ENCODE data around the gene DBNDD2.

DBNDD2 gene

DNA sequence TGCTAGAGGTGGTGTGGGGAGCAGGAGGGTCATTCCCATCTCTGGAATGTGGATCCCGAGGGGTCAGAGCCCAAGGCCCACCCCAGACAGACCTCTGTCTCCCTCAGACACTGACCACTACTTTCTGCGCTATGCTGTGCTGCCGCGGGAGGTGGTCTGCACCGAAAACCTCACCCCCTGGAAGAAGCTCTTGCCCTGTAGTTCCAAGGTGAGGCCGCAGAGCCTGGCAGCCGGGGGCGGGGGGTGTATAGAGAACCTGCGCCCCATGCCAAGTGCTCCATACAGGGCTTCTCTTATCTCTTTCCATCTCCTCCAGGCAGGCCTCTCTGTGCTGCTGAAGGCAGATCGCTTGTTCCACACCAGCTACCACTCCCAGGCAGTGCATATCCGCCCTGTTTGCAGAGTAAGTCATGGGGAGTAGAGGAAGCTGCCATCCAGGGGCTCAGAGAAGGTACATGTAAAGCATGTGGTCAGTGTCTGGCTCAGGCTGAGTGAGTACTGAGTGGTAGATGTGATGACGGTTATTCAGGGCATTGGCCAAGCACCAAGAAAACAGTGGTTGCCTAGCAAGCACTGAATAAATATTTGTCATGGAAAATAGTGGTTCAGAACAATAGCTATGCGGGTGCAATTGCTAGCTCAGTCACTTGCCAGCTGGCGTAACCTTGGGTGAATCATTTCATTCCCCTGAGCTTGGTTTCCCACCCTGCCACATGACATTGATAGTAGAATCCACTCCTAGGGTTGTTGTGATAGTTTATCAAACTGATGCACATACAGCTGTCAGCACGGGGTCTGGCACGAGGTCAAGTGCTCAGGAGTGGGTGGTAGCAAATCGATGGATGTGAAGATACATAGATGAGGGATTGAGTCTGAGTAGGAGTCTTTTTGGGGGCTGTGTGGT, 11.4 kb downstream of the DBNDD2 start:
- DNase-seq, result no peak

DNA sequence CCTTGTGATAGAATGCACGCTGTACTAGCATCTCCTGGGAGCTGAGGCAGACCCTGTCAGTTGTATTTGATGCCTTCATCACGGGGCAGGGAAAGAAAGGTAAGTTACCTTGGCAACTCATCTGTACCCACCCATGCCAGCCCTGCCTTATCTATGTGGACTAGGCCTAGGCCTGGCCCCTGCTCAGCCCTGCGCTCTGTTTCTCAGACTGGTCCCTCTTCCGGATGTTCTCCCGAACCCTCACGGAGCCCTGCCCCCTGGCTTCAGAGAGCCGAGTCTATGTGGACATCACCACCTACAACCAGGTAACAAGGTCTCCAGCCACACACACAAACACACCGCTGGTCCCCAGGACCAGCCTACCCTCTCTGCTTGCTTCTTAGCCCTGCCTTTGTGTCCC, 12.0 kb downstream of the DBNDD2 start:
- DNase-seq, result no peak

DNA sequence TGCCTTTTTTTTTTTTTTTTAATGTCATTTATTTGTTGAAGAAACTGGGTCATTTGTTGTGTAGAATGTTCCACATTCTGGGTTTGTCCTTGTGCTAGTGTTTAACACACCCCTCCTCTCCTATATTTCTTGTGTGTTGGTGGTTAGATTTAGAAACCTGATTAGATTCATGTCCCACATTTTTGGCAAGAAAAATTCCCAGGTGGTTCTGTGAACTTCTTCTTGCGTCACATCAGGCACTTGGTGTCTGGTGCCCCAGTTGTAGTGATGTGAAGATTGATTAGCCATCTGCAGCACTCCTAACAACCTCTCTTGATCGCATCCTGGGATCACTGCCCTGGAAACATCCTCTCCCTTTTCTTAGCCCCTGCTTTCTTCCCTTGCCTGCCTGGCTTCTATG, 15.6 kb downstream of the DBNDD2 start:
- DNase-seq, result no peak

DNA sequence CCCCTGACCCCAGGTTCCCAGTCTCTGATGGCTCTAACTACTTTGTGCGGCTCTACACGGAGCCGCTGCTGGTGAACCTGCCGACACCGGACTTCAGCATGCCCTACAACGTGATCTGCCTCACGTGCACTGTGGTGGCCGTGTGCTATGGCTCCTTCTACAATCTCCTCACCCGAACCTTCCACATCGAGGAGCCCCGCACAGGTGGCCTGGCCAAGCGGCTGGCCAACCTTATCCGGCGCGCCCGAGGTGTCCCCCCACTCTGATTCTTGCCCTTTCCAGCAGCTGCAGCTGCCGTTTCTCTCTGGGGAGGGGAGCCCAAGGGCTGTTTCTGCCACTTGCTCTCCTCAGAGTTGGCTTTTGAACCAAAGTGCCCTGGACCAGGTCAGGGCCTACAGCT, 17.5 kb downstream of the DBNDD2 start:
- DNase-seq, result no peak

DNA sequence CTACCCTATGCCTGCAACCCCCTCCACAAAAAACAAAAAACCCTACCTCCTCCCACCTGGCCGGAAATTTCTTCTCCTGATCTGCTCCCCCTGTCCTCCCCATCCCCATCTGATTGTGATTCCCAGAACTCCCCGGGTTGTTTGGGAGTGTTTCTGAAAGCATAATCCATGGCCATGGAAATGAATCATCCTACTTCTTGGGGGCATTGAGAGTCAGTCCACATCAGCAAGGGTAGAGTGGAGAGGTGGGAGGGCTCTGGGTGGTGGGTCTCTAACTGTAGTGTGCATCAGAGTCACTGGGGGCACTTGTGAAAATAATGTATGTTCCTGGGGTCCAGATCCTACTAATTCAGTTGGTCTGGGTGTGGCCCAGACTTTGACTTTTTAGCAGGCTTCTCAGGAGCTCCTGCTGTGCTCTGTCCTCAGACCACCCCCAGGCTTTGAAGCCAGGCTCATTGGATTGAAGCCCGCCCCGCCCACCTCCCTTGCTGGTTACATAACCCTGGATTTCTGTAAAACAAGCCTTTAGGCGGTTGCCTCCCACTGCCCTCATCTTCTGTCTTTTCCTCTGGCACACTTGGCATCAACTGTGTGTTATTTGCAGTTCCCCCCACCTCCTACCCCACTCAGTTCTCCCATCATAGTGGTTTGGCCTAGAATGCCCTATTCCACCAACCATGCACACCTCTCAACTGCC, 18.4 kb downstream of the DBNDD2 start:
- no peak for DNase-seq

DNA sequence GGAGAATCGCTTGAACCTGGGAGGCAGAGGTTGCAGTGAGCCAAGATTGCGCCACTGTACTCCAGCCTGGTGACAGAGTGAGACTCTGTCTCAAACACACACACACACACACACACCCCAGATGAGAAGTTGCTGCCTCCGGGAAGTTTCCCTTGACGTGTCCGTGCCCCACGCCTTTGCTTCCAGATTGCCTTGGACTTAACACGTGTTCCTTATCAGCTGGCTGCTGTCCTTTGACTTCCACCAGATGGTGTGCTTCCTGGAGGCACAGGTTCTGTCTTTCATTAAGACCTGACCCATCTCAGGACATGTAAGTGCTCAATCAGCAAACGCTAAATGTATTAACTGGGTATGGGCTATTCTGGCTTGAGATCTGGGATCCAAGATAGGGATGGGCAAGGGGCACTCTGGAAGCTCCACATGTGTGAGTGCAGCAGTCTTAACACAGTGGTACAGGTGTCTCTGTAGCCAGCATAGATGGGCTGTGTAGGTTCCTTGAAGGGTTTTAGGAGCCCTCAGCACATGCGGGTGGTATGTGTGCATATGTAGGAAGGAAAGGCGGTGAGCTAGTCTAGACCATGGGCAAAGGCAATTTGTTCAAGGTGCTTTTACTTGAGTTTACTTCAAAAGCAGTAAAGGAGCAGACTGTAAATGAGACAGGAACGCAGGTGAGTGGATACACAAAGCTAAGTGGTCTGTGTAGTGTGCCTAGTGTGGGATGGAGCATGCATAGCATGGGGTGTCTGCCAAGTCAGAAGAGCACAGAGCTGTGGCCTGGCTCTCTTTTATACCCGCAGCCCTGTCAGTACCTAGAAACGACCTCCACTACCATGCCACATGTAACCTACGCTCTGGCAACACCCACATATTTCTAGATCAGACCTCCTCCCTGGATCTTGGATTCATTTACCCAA, 19.4 kb downstream of the DBNDD2 start:
- DNase-seq, result no peak

DNA sequence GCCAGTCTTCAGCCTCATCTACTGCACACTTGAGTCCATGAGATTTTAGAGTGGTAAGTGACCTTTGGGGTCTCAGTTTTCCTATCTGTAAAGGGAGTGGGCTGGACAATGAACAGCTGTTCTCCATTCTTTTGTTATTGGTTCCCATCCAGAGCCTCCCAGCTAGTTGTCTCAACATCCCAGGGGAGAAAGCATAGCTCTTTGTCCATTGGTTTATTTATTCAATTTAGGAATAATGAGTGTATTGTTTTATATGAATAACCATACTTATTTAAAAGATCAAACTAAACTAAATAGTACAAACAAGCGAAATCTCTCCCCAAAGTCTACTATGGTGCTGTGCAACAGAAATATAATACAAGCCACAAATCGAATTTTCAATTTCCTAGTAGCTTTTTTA, 21.5 kb downstream of the DBNDD2 start:
- DNase-seq, result no peak

DNA sequence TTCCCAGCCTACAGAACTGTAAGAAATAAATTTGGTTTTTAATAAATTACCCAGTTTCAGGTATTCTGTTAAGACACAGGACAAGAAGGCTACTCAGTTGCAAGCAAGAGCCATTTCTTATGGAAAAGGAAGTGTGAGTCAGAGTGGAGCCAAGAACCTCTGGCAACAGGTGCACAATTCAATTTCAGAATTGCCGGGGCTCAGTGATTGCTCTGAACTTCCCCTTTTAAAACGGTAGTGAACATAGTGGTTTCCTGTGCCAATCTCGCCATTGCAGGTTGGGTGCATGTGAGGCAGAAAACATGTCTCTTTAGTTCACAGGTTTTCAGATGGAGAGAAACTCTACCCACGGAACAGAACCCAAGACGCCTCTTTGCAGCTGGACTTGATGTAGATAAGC, 24.2 kb downstream of the DBNDD2 start:
- no peak for DNase-seq

DNA sequence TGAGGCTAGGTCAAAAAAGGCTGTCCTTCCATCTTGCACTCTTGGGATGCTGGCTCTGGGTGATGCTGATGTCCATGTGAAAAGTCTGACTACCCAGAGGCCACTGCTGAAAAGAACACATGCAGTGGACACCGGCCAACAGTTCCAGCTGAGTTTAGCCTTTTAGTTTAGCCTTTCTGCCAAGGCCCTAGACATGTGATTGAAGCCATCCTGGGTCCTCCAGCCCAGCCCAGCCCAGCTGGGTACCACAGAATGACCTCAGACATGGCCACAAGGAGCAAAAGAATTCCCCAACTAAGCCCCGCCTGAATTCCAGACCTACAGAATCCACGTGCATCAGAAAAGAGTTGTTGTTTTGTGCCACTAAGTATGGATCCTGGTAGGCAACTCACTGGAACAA, 25.2 kb downstream of the DBNDD2 start:
- DNase-seq, result no peak

DNA sequence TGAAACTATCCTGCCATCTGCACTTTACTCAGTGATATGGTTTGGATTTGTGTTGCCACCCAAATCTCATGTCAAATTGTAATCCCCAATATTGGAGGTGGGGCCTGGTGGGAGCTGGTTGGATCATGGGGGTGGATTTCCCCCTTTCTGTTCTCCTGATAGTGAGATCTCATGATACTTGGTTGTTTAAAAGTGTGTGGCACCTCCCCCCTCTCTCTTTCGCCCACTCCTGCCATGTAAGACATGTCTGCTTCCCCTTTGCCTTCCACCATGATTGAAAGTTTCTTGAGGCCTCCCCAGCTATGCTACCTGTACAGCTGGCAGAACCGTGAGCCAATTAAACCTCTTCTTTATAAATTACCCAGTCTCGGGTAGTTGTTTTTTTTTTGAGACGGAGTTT, 25.9 kb downstream of the DBNDD2 start:
- no peak for DNase-seq

DNA sequence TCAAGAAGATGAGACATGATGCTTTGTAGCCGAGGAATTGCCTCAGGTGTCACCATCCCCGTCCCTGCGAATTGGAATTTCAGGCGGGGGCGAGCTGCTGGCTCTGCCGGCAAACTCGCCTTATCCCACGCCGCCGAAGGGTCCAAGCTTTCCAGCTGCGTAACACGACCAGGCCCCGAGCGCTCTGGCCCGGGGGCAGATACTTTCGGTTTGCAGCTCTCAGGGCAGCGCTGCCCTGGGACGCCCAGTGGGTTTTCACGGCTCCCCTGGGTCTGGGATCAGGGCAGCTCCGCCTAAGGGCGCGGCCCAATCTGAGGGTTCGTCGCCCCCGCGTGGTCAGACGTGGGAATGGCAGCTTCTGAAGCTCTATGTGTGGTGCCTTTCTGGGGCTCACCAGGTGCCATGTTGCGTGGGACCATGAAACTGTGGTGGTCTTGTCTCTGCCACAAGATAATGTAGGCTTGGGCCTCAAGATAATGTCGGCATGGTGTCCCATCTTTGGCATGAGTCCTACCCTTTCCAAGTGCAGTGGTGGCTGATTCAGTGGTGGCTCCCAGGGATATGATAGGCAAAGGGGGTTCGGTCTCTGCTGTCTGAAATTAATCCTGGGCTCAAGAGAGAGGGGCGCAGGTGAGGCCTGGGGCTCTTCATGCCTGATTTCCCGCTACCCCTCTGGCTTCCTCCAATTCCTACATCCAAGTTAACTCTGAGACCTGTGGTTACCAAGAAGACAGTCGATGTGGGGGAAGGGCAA, 28.8 kb downstream of the DBNDD2 start:
- DNase-seq, result peak; percentile 64

DNA sequence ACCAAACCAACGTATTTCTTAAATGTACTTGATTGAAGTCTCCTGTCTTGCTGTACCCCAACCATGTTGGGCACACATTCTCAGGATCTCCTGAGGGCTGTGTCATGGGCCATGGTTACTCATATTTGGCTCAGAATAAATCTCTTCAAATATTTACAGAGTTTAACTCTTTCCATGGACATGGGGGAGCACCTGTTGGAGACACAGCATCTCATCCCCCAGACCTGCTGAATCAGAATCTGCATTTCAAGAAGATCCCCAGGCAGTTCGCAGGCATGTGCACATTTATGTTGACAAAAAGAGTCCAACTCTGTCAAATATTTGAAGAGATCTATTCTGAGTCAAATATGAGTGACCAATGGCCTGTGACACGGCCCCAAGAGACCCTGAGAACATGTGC, 32.3 kb downstream of the DBNDD2 start:
- no peak for DNase-seq

DNA sequence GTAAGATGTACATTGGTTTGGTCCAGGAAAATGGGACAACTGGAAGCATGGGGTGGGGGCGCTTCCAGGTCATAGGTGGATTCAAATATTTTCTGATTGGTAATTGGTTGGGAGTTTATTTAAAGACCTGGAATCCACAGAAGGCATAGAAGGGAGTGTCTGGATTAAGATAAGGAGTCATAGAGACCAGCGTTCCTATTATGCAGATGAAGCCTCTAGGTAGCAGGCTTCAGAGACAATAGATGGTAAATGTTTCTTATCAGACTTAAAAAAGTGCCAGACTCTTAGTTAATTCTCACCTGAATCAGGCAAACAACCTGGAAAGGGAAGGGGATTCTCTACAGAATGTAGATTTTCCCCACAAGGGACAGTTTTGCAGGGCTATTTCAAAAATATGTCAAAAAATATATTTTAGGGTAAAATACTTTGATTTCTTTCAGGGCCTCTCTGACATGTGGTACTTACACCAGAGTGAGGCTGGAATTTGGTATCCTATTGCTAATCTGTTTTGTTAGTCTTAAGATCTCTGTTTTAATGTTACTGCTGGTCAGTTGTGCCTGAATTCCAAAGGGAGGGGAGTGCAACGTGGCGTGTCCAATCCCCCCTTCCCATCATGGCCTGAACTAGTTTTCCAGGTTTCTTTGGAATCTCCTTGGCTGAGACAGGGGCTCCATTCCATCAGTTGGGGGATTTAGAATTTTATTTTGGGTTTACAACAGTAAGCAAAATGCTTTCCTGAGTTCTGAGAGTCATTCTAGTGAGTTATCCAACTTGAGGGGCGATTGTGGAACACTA, 33.0 kb downstream of the DBNDD2 start:
- no peak for DNase-seq

DNA sequence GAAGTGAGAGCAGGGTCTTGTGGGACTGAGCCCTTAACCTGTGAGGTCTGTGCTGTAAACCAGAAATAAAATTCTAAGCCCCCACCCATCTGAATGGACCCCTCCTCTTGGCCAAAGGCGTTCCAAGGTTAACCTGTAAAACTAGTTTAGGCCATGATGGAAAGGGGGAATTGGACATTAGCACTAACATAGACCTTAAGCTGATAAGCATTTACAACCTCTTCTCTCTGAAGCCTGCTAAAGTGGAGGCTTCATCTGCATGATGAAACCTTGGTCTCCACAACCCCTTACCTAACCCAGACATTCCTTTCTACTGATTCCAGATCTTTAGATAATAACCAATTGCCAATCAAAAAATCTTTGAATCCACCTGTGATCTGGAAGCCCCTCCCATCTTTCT, 33.7 kb downstream of the DBNDD2 start:
- DNase-seq, result no peak

DNA sequence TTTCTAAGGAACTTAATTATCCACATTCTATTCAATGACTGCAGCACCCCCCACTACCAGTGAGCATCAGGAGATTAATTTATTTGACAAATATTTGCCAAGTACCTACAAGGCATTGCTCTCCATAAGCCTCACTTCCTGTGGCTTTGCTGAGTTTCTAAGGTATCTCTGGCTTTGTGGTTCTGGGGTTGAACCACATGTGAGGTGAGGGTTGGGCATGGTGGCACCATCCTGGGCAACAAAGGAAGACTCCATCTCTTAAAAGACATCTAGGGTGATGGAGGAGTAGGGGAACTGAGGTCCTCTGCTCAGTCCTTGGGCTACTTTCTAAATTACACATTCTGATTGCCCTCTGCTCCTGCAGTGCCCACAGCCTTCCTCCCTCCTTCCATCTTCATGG, 36.0 kb downstream of the DBNDD2 start:
- DNase-seq, result no peak

DNA sequence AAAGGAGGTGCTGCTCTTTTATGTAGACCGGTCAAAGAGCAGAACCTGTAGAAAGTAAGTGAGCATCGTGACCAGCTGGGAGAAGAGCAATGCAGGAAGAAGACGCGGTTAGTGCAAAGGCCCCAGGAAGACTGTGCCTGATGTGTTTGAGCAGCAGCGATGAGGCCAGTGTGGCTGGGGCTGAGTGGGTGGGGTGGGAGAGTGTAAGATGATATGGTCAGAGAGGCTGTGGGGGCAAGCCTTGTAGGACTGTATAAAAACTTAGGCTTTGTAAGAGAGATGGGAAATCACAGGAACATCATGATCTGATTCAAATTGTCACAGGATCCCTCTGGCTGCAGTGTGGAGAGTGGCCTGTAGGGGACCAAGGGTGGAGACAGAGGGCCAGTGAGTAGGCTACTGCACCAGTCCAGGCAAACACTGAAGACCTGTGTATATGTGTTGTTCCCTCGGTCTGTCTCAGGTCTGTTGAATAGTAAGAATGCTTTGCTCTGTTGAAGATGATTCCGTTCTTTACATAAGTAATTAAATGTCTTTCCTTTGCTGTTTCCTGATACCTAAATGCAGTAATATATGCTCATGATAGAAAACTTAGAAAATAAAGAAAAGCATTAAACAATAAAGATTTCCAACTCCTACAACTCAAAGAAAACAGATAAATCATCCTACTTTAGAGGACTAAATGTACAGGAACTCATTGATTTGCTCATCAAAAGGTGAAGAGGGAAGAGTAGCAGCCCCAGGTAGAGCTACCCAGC, 37.9 kb downstream of the DBNDD2 start:
- DNase-seq, result no peak

DNA sequence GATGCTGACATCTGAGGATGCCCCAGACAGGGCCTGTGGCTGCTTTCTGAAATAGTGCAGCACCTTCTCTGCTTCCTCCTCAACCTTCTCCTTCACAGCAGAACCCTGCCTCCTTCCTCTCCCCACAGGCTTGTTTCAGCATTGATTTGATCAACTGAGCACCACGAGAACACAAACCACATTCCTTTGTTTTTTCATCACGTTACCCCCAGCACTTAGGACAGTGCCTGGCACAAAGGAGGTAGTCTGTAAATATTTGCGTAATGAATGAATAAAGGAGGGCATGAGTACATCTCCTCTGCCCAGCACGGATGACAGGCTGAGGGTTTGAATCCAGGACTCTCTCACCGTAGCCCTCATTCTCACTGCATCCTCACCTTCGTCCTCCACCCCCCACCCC, 40.2 kb downstream of the DBNDD2 start:
- DNase-seq, result no peak

DNA sequence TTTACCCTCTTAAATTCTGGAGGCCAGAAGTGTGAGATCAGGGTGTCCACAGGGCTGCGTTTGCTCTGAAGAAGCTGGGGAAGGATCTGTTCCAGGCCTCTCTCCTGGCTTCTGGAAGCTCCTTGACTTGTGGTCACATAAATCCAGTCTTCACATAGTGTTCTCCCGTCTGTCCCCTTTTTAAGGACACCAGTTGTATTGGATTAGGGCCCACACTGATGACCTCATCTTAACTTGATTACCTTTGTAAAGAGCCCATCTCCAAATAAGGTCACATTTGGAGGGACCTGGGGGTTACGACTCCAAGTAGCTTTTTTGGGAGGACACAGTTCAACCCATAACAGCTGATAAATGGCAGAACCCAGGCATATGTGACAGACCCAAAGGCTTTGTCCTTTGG, 41.4 kb downstream of the DBNDD2 start:
- no peak for DNase-seq

DNA sequence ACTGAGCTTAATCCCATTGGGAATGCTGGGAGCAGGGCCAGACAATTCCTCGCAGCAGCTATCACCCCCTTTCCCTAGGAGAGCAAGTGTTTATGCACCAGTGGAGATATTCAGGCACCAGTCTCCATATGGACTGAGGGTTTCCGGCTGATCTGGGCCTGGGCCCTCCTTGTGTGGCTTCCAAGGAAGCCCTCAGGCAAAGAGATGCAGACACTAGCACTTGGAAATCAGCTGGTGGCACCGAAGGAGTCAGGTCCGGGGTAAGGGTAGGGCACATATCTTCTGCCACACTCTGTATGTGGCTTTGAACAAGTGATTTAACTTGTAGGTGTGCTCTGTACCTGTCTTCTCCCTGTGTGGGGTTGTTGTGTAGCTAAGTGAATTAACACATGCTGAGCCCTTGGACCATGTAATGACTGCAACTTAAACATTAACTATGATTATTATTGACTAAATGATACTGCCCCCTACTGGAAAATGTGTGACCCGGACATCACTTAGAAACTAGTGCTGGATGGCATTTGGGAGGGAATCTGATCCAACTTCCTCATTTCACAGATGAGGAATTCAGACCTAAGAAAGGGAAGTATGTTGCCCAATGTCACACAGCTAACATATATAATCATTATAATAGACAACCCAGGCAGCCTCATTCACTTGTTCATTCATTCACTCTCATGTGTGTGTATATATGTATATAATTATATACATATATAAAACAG, 42.2 kb downstream of the DBNDD2 start:
- DNase-seq, result no peak

DNA sequence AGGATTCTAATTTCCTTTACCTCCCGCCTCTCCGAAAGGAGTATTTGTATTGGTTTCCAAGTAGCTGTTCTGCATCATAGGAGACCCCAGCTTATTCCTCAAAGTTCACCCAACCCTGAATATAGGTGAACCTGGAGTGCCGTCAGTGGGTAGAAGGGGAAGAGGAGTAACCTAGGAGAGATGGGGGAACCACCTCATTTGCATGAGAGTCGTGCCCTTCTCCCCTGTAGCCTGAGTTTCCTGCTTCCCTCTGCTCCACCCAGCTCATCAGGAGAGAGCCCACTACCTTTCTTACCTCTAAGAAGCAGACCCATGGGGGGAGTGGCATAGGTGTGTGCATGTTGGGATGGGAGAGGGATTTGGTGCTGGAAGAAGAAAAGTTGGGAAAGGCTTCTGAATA, 44.1 kb downstream of the DBNDD2 start:
- no peak for DNase-seq

Measured in activated gamma-delta T cell (primary cell).